Skin epidermis (tissue), 12 donors: ENCODE results near the gene TMEM53.
"Not testable (repeated sequence)": the region's sequence is repeated elsewhere in the genome, so short reads cannot be mapped to it uniquely, and the experiment has no call there.

ENCODE experiments used
- H3K27ac ChIP-seq, 21 experiments: fragments of 200-600 bp; sonication (generic) in 11 of 21; one replicate each; pipeline ENCODE4 v1.5.0; 2020; ENCODE audit warnings: mild to moderate bottlenecking in 3 of 21, inconsistent platforms in 2 of 21, moderate library complexity in 2 of 21
- H3K4me3 ChIP-seq, 7 experiments: fragments of 200-600 bp; sonication (generic) in 2 of 7; one replicate each; pipeline ENCODE4 v1.5.0; 2020; ENCODE audit warnings: inconsistent platforms in 2 of 7, mild to moderate bottlenecking in 2 of 7, moderate library complexity in 1 of 7

The TMEM53 gene

GRCh38 chr1:44700573-44700972 is 26.3 kb upstream of the TMEM53 start:
- Histone ChIP-seq H3K4me3 (no peak overlapping the region), H3K27ac (no peak overlapping the region)

DNA sequence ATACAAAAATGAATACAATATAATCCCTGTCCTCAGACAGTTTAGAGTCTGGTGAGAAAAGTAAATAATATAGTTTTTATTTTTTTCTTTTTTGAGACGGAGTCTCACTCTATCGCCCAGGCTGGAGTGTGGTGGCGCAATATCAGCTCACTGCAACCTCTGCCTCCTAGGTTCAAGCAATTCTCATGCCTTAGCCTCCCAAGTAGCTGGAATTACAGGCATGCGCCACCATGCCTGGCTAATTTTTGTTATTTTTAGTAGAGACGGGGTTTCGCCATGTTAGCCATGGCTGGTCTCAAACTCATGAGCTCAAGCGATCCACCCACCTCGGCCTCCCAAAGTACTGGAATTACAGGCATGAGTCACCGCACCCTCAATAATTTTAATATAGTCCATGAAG is 25.1 kb upstream of the TMEM53 start:
- H3K4me3 ChIP-seq, H3K27ac ChIP-seq: not testable (repeated sequence)

- no peak overlapping the region for H3K4me3 ChIP-seq
- no peak overlapping the region for H3K27ac ChIP-seq
Measured at GRCh38 chr1:44698138-44698537, 23.9 kb upstream of the TMEM53 start.

DNA sequence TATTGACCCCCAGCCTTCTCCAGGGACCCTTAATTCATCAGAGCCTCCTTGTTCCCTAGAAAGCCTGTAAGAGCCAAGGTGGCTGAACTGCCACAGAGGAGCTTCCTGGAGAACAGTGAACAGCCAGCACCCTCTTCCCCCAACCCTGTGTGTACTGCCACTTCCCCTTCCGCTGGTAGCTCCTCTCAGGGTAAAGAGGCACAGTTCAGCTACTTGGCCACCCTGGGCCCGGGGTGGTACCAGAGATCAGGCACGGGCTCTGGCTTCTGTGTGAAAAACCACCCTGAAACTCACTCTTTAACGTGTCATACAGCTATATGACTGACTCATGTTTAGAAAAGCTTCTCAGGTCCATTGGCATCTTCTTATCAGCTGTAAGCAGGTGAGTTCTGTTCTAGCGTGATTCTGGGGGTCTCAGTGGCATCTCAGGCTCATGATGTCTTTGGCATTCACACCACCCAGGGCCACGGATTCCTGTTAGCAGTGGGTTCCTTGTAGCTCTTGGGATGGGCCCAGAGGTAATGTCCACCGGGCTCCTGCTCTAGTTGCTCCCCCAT is 22.6 kb upstream of the TMEM53 start:
- peak overlapping the region in 1 of 21 experiments; percentile 21 for H3K27ac ChIP-seq
- H3K4me3 ChIP-seq = no peak overlapping the region

- no peak overlapping the region for H3K4me3 ChIP-seq
- H3K27ac ChIP-seq = no peak overlapping the region
Measured at GRCh38 chr1:44696101-44696500, 21.8 kb upstream of the TMEM53 start.

GRCh38 chr1:44695671-44696070 is 21.4 kb upstream of the TMEM53 start:
- Histone ChIP-seq H3K4me3 (no peak overlapping the region), H3K27ac (no peak overlapping the region)

DNA sequence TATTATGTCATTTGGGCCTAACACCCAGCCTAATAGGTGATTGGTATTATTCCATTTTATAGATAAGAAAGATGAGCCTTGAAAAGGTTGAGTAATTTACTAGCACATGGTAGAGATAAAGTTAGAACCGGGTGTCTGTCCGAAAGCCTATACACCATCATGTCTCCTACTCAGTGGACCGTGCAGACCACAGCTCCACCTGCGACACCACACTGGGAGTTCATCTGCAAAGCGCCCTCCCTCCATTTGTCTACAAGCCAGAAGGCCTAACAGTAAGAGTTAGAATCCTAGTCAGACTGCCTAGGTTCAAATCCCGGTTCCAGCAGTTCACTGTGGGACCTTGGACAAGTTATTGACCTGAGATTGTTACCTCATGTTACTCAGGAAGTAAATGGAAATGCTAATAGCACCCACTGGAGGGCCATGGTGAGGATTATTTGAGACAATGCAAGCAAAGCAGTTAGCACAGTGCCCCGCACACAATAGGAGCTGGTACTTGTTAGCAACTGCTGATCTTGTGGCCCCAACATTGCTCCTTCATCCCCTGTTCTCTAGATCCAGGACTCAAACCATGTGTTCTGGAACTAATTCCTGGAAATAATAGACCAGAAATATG is 20.7 kb upstream of the TMEM53 start:
- no peak overlapping the region for H3K27ac ChIP-seq
- H3K4me3 ChIP-seq = no peak overlapping the region

- no peak overlapping the region for H3K4me3 ChIP-seq
- H3K27ac ChIP-seq = no peak overlapping the region
Measured at GRCh38 chr1:44693900-44694299, 19.6 kb upstream of the TMEM53 start.

GRCh38 chr1:44693159-44693558 is 18.9 kb upstream of the TMEM53 start:
- no peak overlapping the region for H3K27ac ChIP-seq
- no peak overlapping the region for H3K4me3 ChIP-seq

- no peak overlapping the region for H3K27ac ChIP-seq
- no peak overlapping the region for H3K4me3 ChIP-seq
Measured at GRCh38 chr1:44689447-44689765, 15.1 kb upstream of the TMEM53 start.

DNA sequence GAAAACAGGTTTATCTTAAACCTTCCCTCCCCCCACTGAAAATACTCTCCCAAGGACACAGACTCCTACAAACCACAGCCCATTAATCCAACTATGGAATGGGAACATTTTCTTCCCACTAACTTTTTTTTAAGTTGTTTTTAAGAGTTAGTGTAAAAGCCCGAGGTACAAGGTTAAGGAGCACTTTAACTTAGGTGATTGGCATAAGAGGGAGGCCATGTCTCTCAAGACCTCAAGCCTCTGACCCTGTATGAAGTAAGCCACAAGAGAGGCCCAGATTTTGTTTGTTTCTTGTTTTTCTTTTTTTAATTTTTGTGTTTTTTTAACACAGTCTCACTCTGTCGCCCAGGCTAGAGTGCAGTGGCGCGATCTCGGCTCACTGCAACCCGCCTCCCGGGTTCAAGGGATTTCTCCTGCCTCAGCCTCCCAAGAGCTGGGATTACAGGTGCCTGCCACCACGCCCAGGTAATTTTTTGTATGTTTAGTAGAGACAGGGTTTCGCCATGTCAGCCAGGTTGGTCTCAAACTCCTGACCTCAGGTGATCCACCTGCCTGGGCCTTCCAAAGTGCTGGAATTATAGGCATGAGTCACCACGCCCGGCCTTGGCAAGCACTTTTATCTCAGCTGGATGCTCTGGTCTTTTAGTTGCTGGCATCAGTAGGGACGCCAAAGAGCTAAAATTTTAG is 14.6 kb upstream of the TMEM53 start:
- Histone ChIP-seq H3K27ac (no peak overlapping the region), H3K4me3 (no peak overlapping the region)

GRCh38 chr1:44685881-44686280 is 11.6 kb upstream of the TMEM53 start:
- Histone ChIP-seq H3K27ac (no peak overlapping the region), H3K4me3 (no peak overlapping the region)

GRCh38 chr1:44685218-44685617 is 10.9 kb upstream of the TMEM53 start:
- H3K4me3 ChIP-seq = no peak overlapping the region
- H3K27ac ChIP-seq = no peak overlapping the region

DNA sequence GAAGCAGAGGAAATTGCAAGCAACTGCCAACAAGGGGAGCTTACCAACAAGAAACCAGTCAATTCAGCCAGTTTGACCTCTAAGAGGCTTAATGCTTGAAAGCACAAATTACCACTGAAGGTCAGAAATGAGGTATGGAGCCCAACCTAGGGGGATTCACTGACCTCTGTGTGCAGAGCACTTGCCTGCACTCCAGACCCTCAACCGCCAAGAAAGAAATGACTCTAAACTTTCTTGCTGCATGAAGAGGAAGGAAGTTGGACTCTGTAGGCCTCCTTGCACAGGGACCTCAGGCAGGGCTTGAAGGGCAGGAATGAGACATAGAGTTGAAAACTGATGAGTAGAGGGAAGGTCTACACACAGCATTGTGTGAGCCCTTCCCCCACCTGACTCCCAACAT is 10.2 kb upstream of the TMEM53 start:
- H3K27ac ChIP-seq = no peak overlapping the region

DNA sequence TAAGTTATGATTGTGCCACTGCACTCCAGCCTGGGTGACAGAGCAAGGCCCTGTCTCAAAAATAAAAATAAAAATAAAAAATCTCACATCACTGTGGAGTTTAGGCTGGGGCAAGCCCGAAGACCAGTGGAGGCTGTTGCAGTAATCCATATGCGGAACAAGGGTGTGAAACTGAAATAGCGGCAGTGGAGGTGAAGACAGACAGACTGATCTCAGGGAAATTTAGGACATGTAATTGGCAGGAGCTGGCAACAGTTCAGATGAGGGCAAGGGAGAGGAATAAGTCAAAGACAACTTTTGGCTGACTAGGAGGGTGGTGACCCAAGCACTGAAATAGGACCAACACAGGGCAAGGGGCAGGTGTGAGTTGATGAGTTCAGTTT is 8.6 kb upstream of the TMEM53 start:
- H3K27ac ChIP-seq = no peak overlapping the region
- H3K4me3 ChIP-seq = no peak overlapping the region

More for the DNA sequence above, 10.2 kb upstream of the TMEM53 start:
- no peak overlapping the region for H3K4me3 ChIP-seq

GRCh38 chr1:44681905-44682882 is 7.9 kb upstream of the TMEM53 start:
- Histone ChIP-seq H3K4me3 (no peak overlapping the region), H3K27ac (no peak overlapping the region)

DNA sequence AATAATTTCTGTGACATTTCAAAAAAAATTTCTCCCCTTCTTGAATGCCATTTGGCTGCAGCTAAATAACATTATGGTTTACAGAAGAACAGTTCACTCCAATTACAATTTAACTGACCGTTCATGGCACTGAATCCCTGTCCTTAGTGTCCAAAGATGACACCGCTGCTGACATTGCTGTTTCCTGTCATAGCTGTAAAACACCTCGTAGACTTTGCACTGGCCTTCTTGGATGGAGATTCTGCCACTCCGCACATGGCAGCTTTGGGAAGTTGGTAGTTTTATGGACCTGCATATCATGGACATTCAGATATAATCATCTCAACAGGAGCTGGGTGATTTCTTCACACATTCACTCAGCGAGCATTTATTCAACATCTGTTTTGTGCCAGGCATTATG is 5.2 kb upstream of the TMEM53 start:
- no peak overlapping the region for H3K4me3 ChIP-seq
- H3K27ac ChIP-seq = no peak overlapping the region

DNA sequence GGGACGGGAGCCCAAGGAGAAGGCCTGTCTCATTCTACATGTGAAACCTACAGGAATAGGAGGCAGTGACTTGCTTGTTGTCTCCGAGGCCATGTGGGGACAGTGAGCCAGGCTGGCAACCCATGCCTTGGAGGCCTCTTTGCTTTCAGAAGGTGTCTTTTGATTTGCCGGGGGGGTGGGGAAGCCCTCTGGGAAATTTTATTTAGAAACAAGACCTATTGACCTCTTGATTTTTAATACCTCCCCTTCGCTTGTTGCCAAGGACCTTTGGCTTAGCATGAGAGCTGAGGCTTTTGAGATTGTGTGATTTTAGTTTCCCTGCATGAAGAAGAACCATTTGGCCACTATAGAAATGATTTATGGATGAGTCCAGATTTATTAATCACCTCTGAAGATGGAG is 4.3 kb upstream of the TMEM53 start:
- Histone ChIP-seq H3K4me3 (no peak overlapping the region), H3K27ac (no peak overlapping the region)

- H3K27ac ChIP-seq = no peak overlapping the region
- H3K4me3 ChIP-seq = no peak overlapping the region
Measured at GRCh38 chr1:44678120-44678519, 3.8 kb upstream of the TMEM53 start.

DNA sequence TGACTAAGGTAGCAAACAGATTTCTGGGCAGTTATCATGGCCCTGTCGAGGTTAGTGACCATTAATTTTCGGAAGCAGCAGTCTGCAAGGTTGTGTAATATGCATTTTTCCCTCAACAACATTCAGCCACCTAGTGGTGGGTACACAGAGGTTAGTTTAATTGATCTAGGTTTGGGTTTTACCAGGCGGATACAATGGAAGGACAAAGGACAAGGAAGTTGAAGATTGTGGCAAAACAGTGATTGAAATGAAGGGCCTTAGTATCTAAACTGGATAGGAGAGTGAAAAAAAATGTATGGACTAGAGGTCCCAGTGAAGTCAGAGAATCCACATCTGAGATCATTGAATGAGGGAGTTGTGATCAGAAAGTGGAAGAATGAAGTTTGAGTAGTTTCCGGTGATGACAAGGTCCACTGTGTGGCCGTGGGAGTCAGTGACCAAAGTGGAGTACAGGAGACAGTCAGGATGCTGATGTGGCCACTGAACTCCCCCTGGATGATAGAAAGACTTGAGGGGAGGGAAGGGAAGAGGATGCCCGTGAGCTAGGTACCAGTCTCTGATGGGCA is 3.0 kb upstream of the TMEM53 start:
- no peak overlapping the region for H3K4me3 ChIP-seq
- H3K27ac ChIP-seq = peak overlapping the region in 6 of 21 experiments; percentile 3 to 48 (median 15)
